SK-N-SH (cell line): Measurements from ENCODE around the gene UNK. TPM values are rescaled to one million over a fixed set of nuclear protein-coding genes. Genes with fewer than 3 reads are reported as not detected.

Experiments used
- CTCF ChIA-PET: fragments of 300-600, 350-600 bp; formaldehyde crosslinking; extraction: SDS; loops from one replicate; lab custom pipeline; 2021; lab: Yijun Ruan, JAX
- POLR2A ChIA-PET: fragments of 350-600 bp; sonication (Branson Sonifier 250); formaldehyde crosslinking; extraction: SDS; loops from one replicate; lab custom pipeline; 2020; ENCODE audit warnings: antibody characterized with exemption, inconsistent platforms; lab: Yijun Ruan, JAX
- DNase-seq: peaks from one replicate; pipeline ENCODE4 v3.0.0; 2012
- H2AFZ ChIP-seq: fragments of 200-600 bp; sonication (generic); 2 replicates; pipeline ENCODE4 v1.8.1; 2016; ENCODE audit warnings: antibody characterized with exemption, mild to moderate bottlenecking, low read depth
- H3F3A ChIP-seq: fragments of 200-600 bp; sonication (generic); replicated peaks from 2 replicates; pipeline ENCODE3; 2016; ENCODE audit warnings: antibody characterized with exemption, mild to moderate bottlenecking; ENCODE audit not compliant: insufficient read depth
- H3K27ac ChIP-seq, 2 experiments: fragments of 200-500 bp in 1 of 2; fragments of 200-600 bp in 1 of 2; sonication (Bioruptor generic) in 1 of 2; sonication (generic), shearing (Covaris generic) in 1 of 2; 2 replicates each; pipeline versions ENCODE4 v1.5.1 to v1.6.1; 2014 to 2016; ENCODE audit warnings: low read depth in 2 of 2, inconsistent platforms in 1 of 2, low read length in 1 of 2, mild to moderate bottlenecking in 1 of 2, mixed read lengths in 1 of 2
- H3K27me3 ChIP-seq: fragments of 200-600 bp; sonication (generic), shearing (Covaris generic); 2 replicates; pipeline ENCODE4 v1.6.1; 2016; ENCODE audit warnings: mixed run types; ENCODE audit not compliant: insufficient read depth
- H3K36me3 ChIP-seq, 2 experiments: fragments of 200-500 bp in 1 of 2; fragments of 200-600 bp in 1 of 2; sonication (Bioruptor generic) in 1 of 2; sonication (generic) in 1 of 2; replicated peaks in 1 of 2; 2 replicates each; pipeline versions ENCODE3 to v1.5.1; 2014 to 2016; ENCODE audit warnings: low read length in 1 of 2, mild to moderate bottlenecking in 1 of 2; ENCODE audit not compliant: insufficient read depth in 2 of 2, control insufficient read depth in 1 of 2
- H3K4me1 ChIP-seq, 2 experiments: fragments of 200-500 bp in 1 of 2; fragments of 200-600 bp in 1 of 2; sonication (Bioruptor generic) in 1 of 2; sonication (generic), shearing (Covaris generic) in 1 of 2; 2 replicates each; pipeline versions ENCODE4 v1.5.1 to v1.6.1; 2014 to 2016; ENCODE audit warnings: low read depth in 1 of 2, low read length in 1 of 2, mixed run types in 1 of 2; ENCODE audit not compliant: insufficient read depth in 2 of 2, control insufficient read depth in 1 of 2
- H3K4me2 ChIP-seq: fragments of 200-600 bp; sonication (generic), shearing (Covaris generic); 2 replicates; pipeline ENCODE4 v1.6.1; 2017; ENCODE audit warnings: mixed run types
- H3K4me3 ChIP-seq, 2 experiments: fragments of 200-500 bp in 1 of 2; fragments of 200-600 bp in 1 of 2; sonication (Bioruptor generic) in 1 of 2; sonication (generic), shearing (Covaris generic) in 1 of 2; 2 replicates each; pipeline versions ENCODE4 v1.5.1 to v1.8.1; 2014 to 2016; ENCODE audit warnings: low read depth in 2 of 2, inconsistent platforms in 1 of 2, low read length in 1 of 2, mild to moderate bottlenecking in 1 of 2, mixed read lengths in 1 of 2, moderate library complexity in 1 of 2
- H3K79me2 ChIP-seq: fragments of 200-600 bp; sonication (generic); 2 replicates; pipeline ENCODE4 v1.8.1; 2017; ENCODE audit warnings: mild to moderate bottlenecking; ENCODE audit not compliant: insufficient read depth
- H3K9ac ChIP-seq: fragments of 200-600 bp; sonication (generic); 2 replicates; pipeline ENCODE4 v1.6.1; 2017; ENCODE audit warnings: mixed run types
- H3K9me2 ChIP-seq: fragments of 200-600 bp; sonication (generic); 2 replicates; pipeline ENCODE4 v1.6.1; 2017; ENCODE audit warnings: mixed run types
- H3K9me3 ChIP-seq: fragments of 200-600 bp; sonication (generic); 2 replicates; pipeline ENCODE4 v1.6.1; 2017; ENCODE audit warnings: mixed run types, mild to moderate bottlenecking, moderate library complexity
- H4K20me1 ChIP-seq: fragments of 200-600 bp; sonication (generic); 2 replicates; pipeline ENCODE4 v1.6.1; 2017; ENCODE audit warnings: mild to moderate bottlenecking, mixed run types; ENCODE audit not compliant: insufficient read depth
- CHD2 ChIP-seq: fragments of 150-350 bp; IDR thresholded peaks from 2 replicates; pipeline ENCODE4 v1.6.1; 2018; ENCODE audit warnings: low read length; ENCODE audit not compliant: partially characterized antibody
- CTCF ChIP-seq: fragments of 200-600 bp; sonication (generic); IDR thresholded peaks from 2 replicates; pipeline ENCODE4 v1.6.1; 2017; ENCODE audit warnings: antibody characterized with exemption, mild to moderate bottlenecking, moderate library complexity
- EP300 ChIP-seq, 2 experiments: IDR thresholded peaks; 2 replicates each; pipeline versions ENCODE4 v1.4.0 to v1.6.1; 2012; ENCODE audit warnings: borderline replicate concordance in 1 of 2, low read depth in 1 of 2, low read length in 1 of 2
- FOSL2 ChIP-seq: IDR thresholded peaks from 2 replicates; pipeline ENCODE4 v1.4.0; 2012; ENCODE audit warnings: low read depth, mild to moderate bottlenecking, moderate library complexity, borderline replicate concordance
- FOXM1 ChIP-seq: IDR thresholded peaks from 2 replicates; pipeline ENCODE4 v1.4.0; 2012; ENCODE audit warnings: low read depth, mild to moderate bottlenecking
- GATA2 ChIP-seq: sonication (generic); formaldehyde crosslinking; IDR thresholded peaks from 2 replicates; pipeline ENCODE4 v1.5.0; 2020; ENCODE audit warnings: mild to moderate bottlenecking, missing genetic modification reagents
- IRF3 ChIP-seq: fragments of 150-350 bp; IDR thresholded peaks from 2 replicates; pipeline ENCODE4 v1.6.1; 2016; ENCODE audit warnings: mild to moderate bottlenecking, low read depth, low read length
- MXI1 ChIP-seq: IDR thresholded peaks from 2 replicates; pipeline ENCODE4 v1.6.1; 2012; ENCODE audit warnings: mild to moderate bottlenecking, low read depth, low read length, improper control_type of control experiment
- NFIC ChIP-seq: IDR thresholded peaks from 2 replicates; pipeline ENCODE4 v1.4.0; 2012; ENCODE audit warnings: borderline replicate concordance
- NRF1 ChIP-seq: IDR thresholded peaks from 2 replicates; pipeline ENCODE4 v1.6.1; 2012; ENCODE audit warnings: low read depth, mild to moderate bottlenecking, low read length
- PBX3 ChIP-seq: IDR thresholded peaks from 2 replicates; pipeline ENCODE4; 2012
- POLR2AphosphoS5 ChIP-seq: IDR thresholded peaks from 2 replicates; pipeline ENCODE4 v1.6.1; 2012; ENCODE audit warnings: low read depth, low read length
- RAD21 ChIP-seq: IDR thresholded peaks from 2 replicates; pipeline ENCODE4 v1.6.1; 2012; ENCODE audit warnings: mild to moderate bottlenecking, low read length
- RCOR1 ChIP-seq: fragments of 150-350 bp; IDR thresholded peaks from 2 replicates; pipeline ENCODE4 v1.6.1; 2017; ENCODE audit warnings: antibody characterized with exemption, low read length
- RXRA ChIP-seq: IDR thresholded peaks from 2 replicates; pipeline ENCODE4 v1.4.0; 2012; ENCODE audit warnings: low read depth, mild to moderate bottlenecking, borderline replicate concordance
- SIN3A ChIP-seq: IDR thresholded peaks from 2 replicates; pipeline ENCODE4 v1.6.1; 2012; ENCODE audit warnings: low read depth, mild to moderate bottlenecking, low read length, moderate library complexity, borderline replicate concordance
- SMC3 ChIP-seq: IDR thresholded peaks from 2 replicates; pipeline ENCODE4 v1.6.1; 2012; ENCODE audit warnings: low read depth, low read length, improper control_type of control experiment
- YY1 ChIP-seq: IDR thresholded peaks from 2 replicates; pipeline ENCODE4 v1.4.0; 2012; ENCODE audit warnings: low read depth, mild to moderate bottlenecking
- WGBS: methylation state at CpG from one replicate; pipeline ENCODE4 v1.1.6; 2017; ENCODE audit warnings: low lambda C conversion rate; 5-methylcytosine and 5-hydroxymethylcytosine counted together
- polyA plus RNA-seq, 3 experiments: library from polyadenylated mRNA; depleted of rRNA; stranded (reverse); fragments of >200 nt; gene quantifications; 2 replicates each; pipeline ENCODE4 v1.2.3, GENCODE V29; 2012

Gene UNK
- polyA plus RNA-seq, 1 of the 3 experiments (the other 2 are of a cell fraction): 24.8 TPM

GRCh38 chr17:75778861-75779249 is 5.8 kb upstream of the UNK start:
- DNase-seq: no peak
- peak overlapping the region; percentile 82 for H3K4me2 ChIP-seq
- H3K9me3 ChIP-seq: no peaks in the 10 kb centered on the region
- H3K9me2 ChIP-seq: no peaks in the 10 kb centered on the region
- POLR2A ChIA-PET: interaction anchor here (0.9 to 7.6 kb wide), 6 partner anchors 8 to 115 kb away, joined by 4 to 161 read pairs (median 35); partner anchors contain the start of genes GALK1 and UNC13D
- no peak overlapping the region for H2AFZ ChIP-seq
- peak overlapping the region; percentile 97 for H3K9ac ChIP-seq
- no peaks in the 10 kb centered on the region for H3K27me3 ChIP-seq
- H3F3A ChIP-seq: peaks cover 60% of the 10 kb centered on the region
- TF ChIP-seq PBX3 (peak; percentile 7; the same call in 1 of the 2 replicates), NRF1 (no peak), POLR2AphosphoS5 (peak; percentile 5; the same call in 1 of the 2 replicates), CTCF (peak; percentile 72), EP300 (IDR thresholded peaks at IDR 0.05; ENCODE audit: borderline replicate concordance in 1 of 2, low read depth in 1 of 2, low read length in 1 of 2) (no peak), FOSL2 (no peak)
- H3K4me1 ChIP-seq: peaks cover 14 to 21% of the 10 kb centered on the region in 2 experiments
- peaks cover 27 to 31% of the 10 kb centered on the region in 2 experiments for H3K36me3 ChIP-seq
- H4K20me1 ChIP-seq: peaks cover 55% of the 10 kb centered on the region
- CTCF ChIA-PET: interaction anchor here (0.8 to 11.7 kb wide), 11 partner anchors 9 to 145 kb away, joined by 3 to 121 read pairs (median 5); partner anchors contain the start of genes GALK1 and SMIM5
- peak overlapping the region; percentile 90 to 94 for H3K4me3 ChIP-seq
- peaks cover 32% of the 10 kb centered on the region for H3K79me2 ChIP-seq
- WGBS: under 1% methylated on average over 31 of the region's 38 CpGs
- peak overlapping the region; percentile 97 for H3K27ac ChIP-seq

- Histone ChIP-seq H3K9ac (peak overlapping the region; percentile 97), H3K4me3 (peak overlapping the region; percentile 90 to 94), H3K4me1 (peaks cover 18 to 25% of the 10 kb centered on the region in 2 experiments), H3K27ac (peak overlapping the region; percentile 97), H3K36me3 (peaks cover 27 to 31% of the 10 kb centered on the region in 2 experiments), H3F3A (peaks cover 65% of the 10 kb centered on the region), H3K27me3 (no peaks in the 10 kb centered on the region), H3K4me2 (peak overlapping the region; percentile 82), H3K79me2 (peaks cover 32% of the 10 kb centered on the region), H3K9me3 (no peaks in the 10 kb centered on the region), H3K9me2 (no peaks in the 10 kb centered on the region), H4K20me1 (peaks cover 51% of the 10 kb centered on the region), H2AFZ (no peak overlapping the region)
- ChIA-PET POLR2A (interaction anchor here (0.6 to 7.6 kb wide), 35 partner anchors 9 to 386 kb away, joined by 3 to 161 read pairs (median 6); partner anchors contain the start of genes GALK1, MRPL38, TMEM94 and TRIM65), CTCF (interaction anchor here (0.7 to 11.7 kb wide), 13 partner anchors 10 to 367 kb away, joined by 3 to 121 read pairs (median 4); partner anchors contain the start of gene GALK1)
- peak; percentile 95 for DNase-seq
- WGBS: under 1% methylated on average over 49 of the region's 84 CpGs
- no peak; the same call in 1 of the 2 replicates for TF ChIP-seq RXRA
- TF ChIP-seq POLR2AphosphoS5: peak; percentile 100
- TF ChIP-seq YY1: peak; percentile 43; the same call in 1 of the 2 replicates
- TF ChIP-seq SMC3: 0 out of 2 replicates have a peak, but pooled peaks have one; percentile 3
- TF ChIP-seq MXI1: peak; percentile 68
- 0 out of 4 replicates have a peak, but pooled peaks of 1 of the 2 experiments have one; percentile 23 for TF ChIP-seq EP300 (IDR thresholded peaks at IDR 0.05; ENCODE audit: borderline replicate concordance in 1 of 2, low read depth in 1 of 2, low read length in 1 of 2)
- no peak; the same call in 1 of the 2 replicates for TF ChIP-seq FOXM1
- TF ChIP-seq RAD21: no peak
- TF ChIP-seq RCOR1: peak; percentile 44; the same call in 1 of the 2 replicates
- TF ChIP-seq NFIC: peak; percentile 44; the same call in 1 of the 2 replicates
- TF ChIP-seq SIN3A: peak; percentile 99
- TF ChIP-seq IRF3: no peak; the same call in 1 of the 2 replicates
- peak; percentile 83 for TF ChIP-seq CHD2
- TF ChIP-seq GATA2 (CRISPR knock-in tag): no peak
- TF ChIP-seq PBX3: peak; percentile 32; the same call in 1 of the 2 replicates
Measured at GRCh38 chr17:75779250-75779986, 5.2 kb upstream of the UNK start.
